ENCODE results near the gene GRAMD2B.
"Not testable (repeated sequence)": the region's sequence is repeated elsewhere in the genome, so short reads cannot be mapped to it uniquely, and the experiment has no call there.

Gene GRAMD2B

DNA sequence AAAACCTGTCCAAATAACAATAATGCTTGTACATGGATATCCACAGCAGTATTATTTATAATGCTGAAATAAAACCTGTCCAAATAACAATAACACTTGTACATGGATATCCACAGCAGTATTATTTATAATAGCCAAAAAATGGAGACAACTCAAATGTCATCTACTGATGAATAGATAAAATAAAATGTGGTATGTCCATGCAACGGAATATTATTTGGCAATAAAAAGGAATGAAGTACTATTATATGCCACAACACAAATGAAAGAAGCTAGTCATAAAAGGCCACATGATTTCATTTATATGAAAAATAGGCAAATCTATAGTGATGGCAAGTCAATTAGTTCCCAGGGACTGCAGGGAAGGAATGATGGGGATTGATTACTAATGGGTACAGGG lies 31.8 kb upstream of the GRAMD2B start:
- Mint-ChIP-seq H3K9me3 (no peaks in the 10 kb centered on the region), H3K27ac (no peak overlapping the region), H3K36me3 (ENCODE audit: low read depth) (no peaks in the 10 kb centered on the region), H3K4me3 (no peak overlapping the region), H3K4me1 (no peaks in the 10 kb centered on the region), H3K27me3 (ENCODE audit: low read depth) (no peaks in the 10 kb centered on the region)
- TF ChIP-seq, protein P1, sequence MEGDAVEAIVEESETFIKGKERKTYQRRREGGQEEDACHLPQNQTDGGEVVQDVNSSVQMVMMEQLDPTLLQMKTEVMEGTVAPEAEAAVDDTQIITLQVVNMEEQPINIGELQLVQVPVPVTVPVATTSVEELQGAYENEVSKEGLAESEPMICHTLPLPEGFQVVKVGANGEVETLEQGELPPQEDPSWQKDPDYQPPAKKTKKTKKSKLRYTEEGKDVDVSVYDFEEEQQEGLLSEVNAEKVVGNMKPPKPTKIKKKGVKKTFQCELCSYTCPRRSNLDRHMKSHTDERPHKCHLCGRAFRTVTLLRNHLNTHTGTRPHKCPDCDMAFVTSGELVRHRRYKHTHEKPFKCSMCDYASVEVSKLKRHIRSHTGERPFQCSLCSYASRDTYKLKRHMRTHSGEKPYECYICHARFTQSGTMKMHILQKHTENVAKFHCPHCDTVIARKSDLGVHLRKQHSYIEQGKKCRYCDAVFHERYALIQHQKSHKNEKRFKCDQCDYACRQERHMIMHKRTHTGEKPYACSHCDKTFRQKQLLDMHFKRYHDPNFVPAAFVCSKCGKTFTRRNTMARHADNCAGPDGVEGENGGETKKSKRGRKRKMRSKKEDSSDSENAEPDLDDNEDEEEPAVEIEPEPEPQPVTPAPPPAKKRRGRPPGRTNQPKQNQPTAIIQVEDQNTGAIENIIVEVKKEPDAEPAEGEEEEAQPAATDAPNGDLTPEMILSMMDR (IDR thresholded peaks at IDR 0.05; ENCODE audit: unreplicated experiment in 3 of 3), result no peak

- peaks cover 13% of the 10 kb centered on the region for H3K36me3 Mint-ChIP-seq (ENCODE audit: low read depth)
- H3K4me1 Mint-ChIP-seq, result no peaks in the 10 kb centered on the region
- peaks cover 9% of the 10 kb centered on the region for H3K9me3 Mint-ChIP-seq
- no peaks in the 10 kb centered on the region for H3K27me3 Mint-ChIP-seq (ENCODE audit: low read depth)
- no peak overlapping the region for H3K4me3 Mint-ChIP-seq
- H3K27ac Mint-ChIP-seq, result no peak overlapping the region
- TF ChIP-seq, protein P1 (IDR thresholded peaks at IDR 0.05; ENCODE audit: unreplicated experiment in 3 of 3), result no peak
These were observed 28.9 kb upstream of the GRAMD2B start for GRCh38 chr5:126394211-126394788.

GRCh38 chr5:126395198-126395597 lies 28.0 kb upstream of the GRAMD2B start:
- H3K36me3 Mint-ChIP-seq (ENCODE audit: low read depth), result peaks cover 21% of the 10 kb centered on the region
- no peaks in the 10 kb centered on the region for H3K4me1 Mint-ChIP-seq
- TF ChIP-seq, protein P1 (IDR thresholded peaks at IDR 0.05; ENCODE audit: unreplicated experiment in 3 of 3), result no peak
- H3K27ac Mint-ChIP-seq, result no peak overlapping the region
- H3K4me3 Mint-ChIP-seq, result no peak overlapping the region
- no peaks in the 10 kb centered on the region for H3K27me3 Mint-ChIP-seq (ENCODE audit: low read depth)
- H3K9me3 Mint-ChIP-seq, result peaks cover 16% of the 10 kb centered on the region

GRCh38 chr5:126395605-126396004 lies 27.6 kb upstream of the GRAMD2B start:
- Mint-ChIP-seq H3K9me3 (peaks cover 20% of the 10 kb centered on the region), H3K27ac (no peak overlapping the region), H3K27me3 (ENCODE audit: low read depth) (no peaks in the 10 kb centered on the region), H3K4me1 (no peaks in the 10 kb centered on the region), H3K4me3 (no peak overlapping the region), H3K36me3 (ENCODE audit: low read depth) (peaks cover 23% of the 10 kb centered on the region)
- TF ChIP-seq, protein P1 (IDR thresholded peaks at IDR 0.05; ENCODE audit: unreplicated experiment in 3 of 3), result no peak

DNA sequence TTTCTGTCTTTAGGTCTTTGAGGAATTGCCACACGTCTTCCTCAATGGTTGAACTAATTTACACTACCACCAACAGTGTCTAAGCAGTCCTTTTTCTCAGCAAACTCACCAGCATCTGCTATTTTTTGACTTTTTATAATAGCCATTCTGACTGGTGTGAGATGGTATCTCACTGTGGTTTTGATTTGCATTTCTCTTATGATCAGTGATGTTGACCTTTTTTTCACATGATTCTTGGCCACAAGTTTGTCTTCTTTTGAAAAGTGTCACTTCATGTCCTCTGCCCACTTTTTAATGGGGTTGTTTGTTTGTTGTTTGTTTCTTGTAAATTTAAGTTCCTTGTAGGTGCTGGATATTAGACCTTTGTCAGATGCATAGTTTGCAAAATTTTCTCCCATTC lies 26.5 kb upstream of the GRAMD2B start:
- not testable (repeated sequence) for H3K4me1 Mint-ChIP-seq; H3K27ac Mint-ChIP-seq; H3K27me3 Mint-ChIP-seq (ENCODE audit: low read depth); H3K4me3 Mint-ChIP-seq
- H3K9me3 Mint-ChIP-seq, result peaks cover 25% of the 10 kb centered on the region
- peaks cover 32% of the 10 kb centered on the region for H3K36me3 Mint-ChIP-seq (ENCODE audit: low read depth)

DNA sequence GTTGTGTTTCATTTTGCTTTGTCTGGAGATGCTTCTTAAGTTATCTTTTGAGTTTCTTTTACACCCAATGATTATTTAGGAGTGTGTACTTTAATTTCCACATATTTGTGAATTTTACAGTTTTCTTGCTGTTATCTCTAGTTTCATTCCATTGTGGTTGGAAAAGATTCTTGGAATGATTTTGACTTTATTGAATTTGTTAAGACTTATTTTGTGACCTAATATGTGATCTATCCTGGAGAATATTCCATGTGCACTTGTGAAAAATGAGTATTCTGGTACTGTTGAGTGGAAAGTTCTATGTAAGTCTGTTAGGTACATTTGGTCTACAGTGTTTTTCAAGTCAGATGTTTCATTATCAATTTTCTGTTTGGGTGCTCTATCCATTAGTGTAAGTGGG lies 24.4 kb upstream of the GRAMD2B start:
- Mint-ChIP-seq H3K9me3 (peaks cover 30% of the 10 kb centered on the region), H3K27ac (no peak overlapping the region), H3K4me3 (no peak overlapping the region), H3K4me1 (peaks cover 5% of the 10 kb centered on the region), H3K36me3 (ENCODE audit: low read depth) (peaks cover 32% of the 10 kb centered on the region), H3K27me3 (ENCODE audit: low read depth) (no peaks in the 10 kb centered on the region)
- TF ChIP-seq, protein P1 (IDR thresholded peaks at IDR 0.05; ENCODE audit: unreplicated experiment in 3 of 3), result no peak

Data from nephron (organoid).